ENCODE results near the gene THSD4.

THSD4 gene

DNA sequence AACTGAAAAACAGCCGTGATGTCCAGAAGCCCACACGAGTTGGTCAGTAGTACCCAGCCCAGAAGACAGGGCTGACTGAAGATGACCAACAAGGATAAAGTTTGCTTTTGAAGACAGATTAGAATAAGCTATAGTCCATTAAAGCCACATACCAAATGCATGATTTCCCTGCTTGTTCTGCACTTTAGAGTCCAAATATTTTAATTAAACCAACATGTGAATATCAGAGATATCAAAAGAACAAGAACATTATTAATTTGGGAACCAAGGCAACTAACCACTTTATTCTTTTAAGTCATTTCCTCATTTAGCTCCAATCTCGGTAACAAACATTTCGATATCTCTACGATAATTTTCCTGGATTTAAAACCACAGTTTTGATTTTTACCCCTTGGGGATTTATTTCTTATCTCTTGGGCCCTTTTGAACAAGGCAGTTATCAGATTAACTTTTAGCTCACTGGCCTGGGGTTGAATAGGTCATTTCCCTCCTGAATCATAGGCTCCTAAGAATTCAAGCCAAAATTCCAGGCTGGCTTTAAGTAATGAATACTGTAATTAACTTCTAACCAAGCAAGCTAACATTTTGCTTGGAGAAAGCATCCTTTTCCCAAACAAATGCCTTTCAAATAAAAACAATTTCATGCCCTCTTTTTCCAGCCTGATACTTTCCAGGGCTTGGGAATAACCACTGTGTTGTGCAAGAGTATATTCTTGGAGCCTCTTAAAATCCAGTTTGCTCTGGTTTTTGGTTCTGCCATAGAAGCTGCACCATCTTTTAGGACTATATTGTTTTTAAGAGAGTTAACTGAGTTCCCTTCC, 592.2 kb downstream of the THSD4 start:
- peak overlapping the region in 1 of 2 experiments; percentile 46 for H3K4me3 ChIP-seq (ENCODE audit: insufficient read depth in 1 of 2, low read depth in 1 of 2, low read length in 2 of 2)

DNA sequence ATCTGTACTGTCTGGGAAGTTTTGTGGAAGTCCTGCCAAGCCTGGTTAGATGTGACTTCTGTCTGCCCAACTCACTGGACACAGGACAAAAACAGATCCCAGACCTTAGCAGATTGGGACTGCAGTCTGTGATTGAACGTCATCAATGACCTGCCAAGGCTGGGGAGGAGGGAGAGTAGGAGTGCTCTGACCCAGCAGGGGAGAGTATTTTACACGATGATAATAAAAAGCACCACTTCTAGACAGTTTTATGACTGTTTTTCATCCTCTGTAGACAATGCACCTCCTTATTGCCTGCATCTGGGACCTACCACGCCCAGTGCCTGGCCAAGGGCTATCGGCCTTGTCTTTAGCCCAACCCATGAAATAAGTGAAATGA, 592.8 kb downstream of the THSD4 start:
- peak overlapping the region; percentile 56 for H3K9ac ChIP-seq (ENCODE audit: low read length)
- no peaks in the 10 kb centered on the region for H3K36me3 ChIP-seq (ENCODE audit: control insufficient read depth in 1 of 2, insufficient read depth in 2 of 2, low read depth in 1 of 2, low read length in 2 of 2)
- H4K8ac ChIP-seq (ENCODE audit: low read length), result peak overlapping the region; percentile 53
- no peak overlapping the region for H2AFZ ChIP-seq (ENCODE audit: low read depth, low read length)
- H3K27me3 ChIP-seq (ENCODE audit: control insufficient read depth in 1 of 2, insufficient read depth in 1 of 2, low read length in 2 of 2), result peaks cover 0 to 6% of the 10 kb centered on the region in 2 experiments
- no peak overlapping the region for H3K4me3 ChIP-seq (ENCODE audit: insufficient read depth in 1 of 2, low read depth in 1 of 2, low read length in 2 of 2)
- H3K4ac ChIP-seq (ENCODE audit: low read depth in 1 of 2, low read length in 2 of 2), result no peak overlapping the region
- no peak overlapping the region for H3K14ac ChIP-seq (ENCODE audit: low read length in 2 of 2)
- H3K4me1 ChIP-seq (ENCODE audit: control insufficient read depth, insufficient read depth, low read depth, low read length), result peaks cover 7% of the 10 kb centered on the region
- H3K4me2 ChIP-seq (ENCODE audit: low read length, poor library complexity, severe bottlenecking), result no peak overlapping the region
- WGBS, result 60% methylated on average over 2 of the region's 4 CpGs
- no peak overlapping the region for H2BK15ac ChIP-seq (ENCODE audit: low read depth, poor library complexity, severe bottlenecking)
- peak; percentile 32 for DNase-seq
- H3K9me3 ChIP-seq (ENCODE audit: control insufficient read depth, low read length), result no peaks in the 10 kb centered on the region
- H3K23ac ChIP-seq (ENCODE audit: low read length in 2 of 2), result no peak overlapping the region
- H3K27ac ChIP-seq (ENCODE audit: low read length, poor library complexity, severe bottlenecking), result no peak overlapping the region
- H2BK12ac ChIP-seq (ENCODE audit: low read length in 2 of 2), result no peak overlapping the region
- no peak overlapping the region for H2BK5ac ChIP-seq (ENCODE audit: low read depth, low read length, poor library complexity, severe bottlenecking)
- no peak overlapping the region for H2BK120ac ChIP-seq (ENCODE audit: low read depth, low read length)
- peaks cover 2% of the 10 kb centered on the region for H3K79me1 ChIP-seq (replicated peaks; ENCODE audit: low read length, poor library complexity, severe bottlenecking)
- H2AK5ac ChIP-seq (ENCODE audit: low read length, severe bottlenecking), result no peak overlapping the region
- H3K18ac ChIP-seq (ENCODE audit: low read depth in 1 of 2, low read length in 2 of 2), result no peak overlapping the region
- H4K91ac ChIP-seq (ENCODE audit: low read length), result no peak overlapping the region

More for the DNA sequence above, 592.2 kb downstream of the THSD4 start:
- WGBS, result 74% methylated on average over 5 of the region's 5 CpGs
- Histone ChIP-seq H2BK5ac (ENCODE audit: low read depth, low read length, poor library complexity, severe bottlenecking) (no peak overlapping the region), H3K4me2 (ENCODE audit: low read length, poor library complexity, severe bottlenecking) (no peak overlapping the region), H4K8ac (ENCODE audit: low read length) (no peak overlapping the region), H3K4me1 (ENCODE audit: control insufficient read depth, insufficient read depth, low read depth, low read length) (peaks cover 7% of the 10 kb centered on the region), H2BK15ac (ENCODE audit: low read depth, poor library complexity, severe bottlenecking) (no peak overlapping the region), H2AFZ (ENCODE audit: low read depth, low read length) (no peak overlapping the region), H2BK120ac (ENCODE audit: low read depth, low read length) (no peak overlapping the region), H3K9ac (ENCODE audit: low read length) (peak overlapping the region; percentile 56), H3K27me3 (ENCODE audit: control insufficient read depth in 1 of 2, insufficient read depth in 1 of 2, low read length in 2 of 2) (peaks cover 0 to 6% of the 10 kb centered on the region in 2 experiments), H3K23ac (ENCODE audit: low read length in 2 of 2) (no peak overlapping the region), H3K9me3 (ENCODE audit: control insufficient read depth, low read length) (no peaks in the 10 kb centered on the region), H3K79me1 (replicated peaks; ENCODE audit: low read length, poor library complexity, severe bottlenecking) (peaks cover 2% of the 10 kb centered on the region), H4K91ac (ENCODE audit: low read length) (no peak overlapping the region), H3K27ac (ENCODE audit: low read length, poor library complexity, severe bottlenecking) (no peak overlapping the region), H2AK5ac (ENCODE audit: low read length, severe bottlenecking) (no peak overlapping the region), H3K14ac (ENCODE audit: low read length in 2 of 2) (no peak overlapping the region), H2BK12ac (ENCODE audit: low read length in 2 of 2) (no peak overlapping the region), H3K18ac (ENCODE audit: low read depth in 1 of 2, low read length in 2 of 2) (no peak overlapping the region), H3K36me3 (ENCODE audit: control insufficient read depth in 1 of 2, insufficient read depth in 2 of 2, low read depth in 1 of 2, low read length in 2 of 2) (no peaks in the 10 kb centered on the region), H3K4ac (ENCODE audit: low read depth in 1 of 2, low read length in 2 of 2) (no peak overlapping the region)
- DNase-seq, result peak; percentile 34

DNA sequence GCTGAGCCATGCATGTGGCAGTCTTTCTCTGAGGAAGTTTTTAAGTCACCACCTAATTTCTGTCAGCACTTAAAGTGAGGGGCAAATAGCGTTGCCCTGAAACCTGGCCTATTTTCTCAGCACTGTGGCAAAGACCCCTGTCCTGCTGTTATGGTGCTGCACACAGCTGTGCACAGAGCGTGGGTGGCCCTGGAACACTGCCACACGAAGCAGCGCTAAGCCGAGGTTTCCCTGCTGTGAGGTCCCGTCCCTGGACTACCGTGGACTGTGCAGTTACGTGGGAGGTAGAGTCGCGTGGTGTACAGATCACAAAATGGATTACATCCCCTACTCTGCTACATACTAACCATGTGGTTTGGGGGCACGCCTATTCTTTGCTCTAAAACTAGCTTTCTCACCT, 593.5 kb downstream of the THSD4 start:
- H3K4me3 ChIP-seq (ENCODE audit: insufficient read depth in 1 of 2, low read depth in 1 of 2, low read length in 2 of 2), result no peak overlapping the region
- no peaks in the 10 kb centered on the region for H3K36me3 ChIP-seq (ENCODE audit: control insufficient read depth in 1 of 2, insufficient read depth in 2 of 2, low read depth in 1 of 2, low read length in 2 of 2)
- no peak overlapping the region for H2BK120ac ChIP-seq (ENCODE audit: low read depth, low read length)
- WGBS, result 94% methylated on average over 11 of the region's 11 CpGs
- H3K18ac ChIP-seq (ENCODE audit: low read depth in 1 of 2, low read length in 2 of 2), result no peak overlapping the region
- peaks cover 2% of the 10 kb centered on the region for H3K79me1 ChIP-seq (replicated peaks; ENCODE audit: low read length, poor library complexity, severe bottlenecking)
- H3K27ac ChIP-seq (ENCODE audit: low read length, poor library complexity, severe bottlenecking), result no peak overlapping the region
- no peak overlapping the region for H4K8ac ChIP-seq (ENCODE audit: low read length)
- H3K27me3 ChIP-seq (ENCODE audit: control insufficient read depth in 1 of 2, insufficient read depth in 1 of 2, low read length in 2 of 2), result peaks cover 0 to 6% of the 10 kb centered on the region in 2 experiments
- DNase-seq, result no peak
- no peak overlapping the region for H3K23ac ChIP-seq (ENCODE audit: low read length in 2 of 2)
- H3K4ac ChIP-seq (ENCODE audit: low read depth in 1 of 2, low read length in 2 of 2), result no peak overlapping the region
- no peaks in the 10 kb centered on the region for H3K9me3 ChIP-seq (ENCODE audit: control insufficient read depth, low read length)
- no peak overlapping the region for H2AFZ ChIP-seq (ENCODE audit: low read depth, low read length)
- peak overlapping the region; percentile 43 for H4K91ac ChIP-seq (ENCODE audit: low read length)
- peak overlapping the region in 1 of 2 experiments; percentile 73 for H3K14ac ChIP-seq (ENCODE audit: low read length in 2 of 2)
- H3K4me2 ChIP-seq (ENCODE audit: low read length, poor library complexity, severe bottlenecking), result no peak overlapping the region
- no peak overlapping the region for H2AK5ac ChIP-seq (ENCODE audit: low read length, severe bottlenecking)
- H2BK5ac ChIP-seq (ENCODE audit: low read depth, low read length, poor library complexity, severe bottlenecking), result no peak overlapping the region
- H2BK15ac ChIP-seq (ENCODE audit: low read depth, poor library complexity, severe bottlenecking), result no peak overlapping the region
- H3K9ac ChIP-seq (ENCODE audit: low read length), result no peak overlapping the region
- no peak overlapping the region for H2BK12ac ChIP-seq (ENCODE audit: low read length in 2 of 2)
- H3K4me1 ChIP-seq (ENCODE audit: control insufficient read depth, insufficient read depth, low read depth, low read length), result peaks cover 7% of the 10 kb centered on the region

DNA sequence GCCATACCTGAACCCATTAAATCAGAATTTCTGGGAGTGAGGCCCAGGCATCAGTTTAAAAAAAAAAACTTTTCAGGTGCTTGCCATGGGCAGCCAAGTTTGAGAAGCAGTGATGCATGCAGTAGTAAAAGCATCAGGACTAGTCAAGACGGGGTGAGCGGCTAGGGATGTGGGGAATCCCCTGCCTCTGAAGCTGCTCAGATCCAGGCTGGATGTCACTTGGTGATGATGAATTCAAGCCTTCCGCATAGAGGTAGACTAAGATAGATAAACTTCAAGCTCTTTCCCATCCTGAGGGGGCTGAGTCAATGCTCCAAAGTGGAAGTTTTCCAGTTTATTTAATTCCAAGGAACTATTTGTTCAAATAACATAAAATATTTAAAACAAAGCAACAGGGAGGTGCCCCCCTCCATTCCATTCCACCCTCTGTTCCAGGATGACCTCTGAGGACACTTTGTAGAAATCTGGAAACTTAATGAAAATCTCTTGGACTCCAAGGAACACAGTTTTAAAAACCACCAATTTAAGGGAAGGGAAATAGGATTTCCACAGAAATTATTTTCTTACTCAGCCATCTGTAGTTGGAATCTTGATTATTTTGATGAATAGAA, 594.6 kb downstream of the THSD4 start:
- Histone ChIP-seq H2BK15ac (ENCODE audit: low read depth, poor library complexity, severe bottlenecking) (no peak overlapping the region), H3K4me3 (ENCODE audit: insufficient read depth in 1 of 2, low read depth in 1 of 2, low read length in 2 of 2) (no peak overlapping the region), H3K79me1 (replicated peaks; ENCODE audit: low read length, poor library complexity, severe bottlenecking) (peaks cover 2% of the 10 kb centered on the region), H2BK120ac (ENCODE audit: low read depth, low read length) (no peak overlapping the region), H3K23ac (ENCODE audit: low read length in 2 of 2) (no peak overlapping the region), H3K9ac (ENCODE audit: low read length) (no peak overlapping the region), H2BK5ac (ENCODE audit: low read depth, low read length, poor library complexity, severe bottlenecking) (no peak overlapping the region), H3K4ac (ENCODE audit: low read depth in 1 of 2, low read length in 2 of 2) (no peak overlapping the region), H3K36me3 (ENCODE audit: control insufficient read depth in 1 of 2, insufficient read depth in 2 of 2, low read depth in 1 of 2, low read length in 2 of 2) (no peaks in the 10 kb centered on the region), H3K14ac (ENCODE audit: low read length in 2 of 2) (no peak overlapping the region), H4K8ac (ENCODE audit: low read length) (no peak overlapping the region), H3K4me2 (ENCODE audit: low read length, poor library complexity, severe bottlenecking) (no peak overlapping the region), H2BK12ac (ENCODE audit: low read length in 2 of 2) (no peak overlapping the region), H2AFZ (ENCODE audit: low read depth, low read length) (no peak overlapping the region), H3K27ac (ENCODE audit: low read length, poor library complexity, severe bottlenecking) (no peak overlapping the region), H3K9me3 (ENCODE audit: control insufficient read depth, low read length) (no peaks in the 10 kb centered on the region), H2AK5ac (ENCODE audit: low read length, severe bottlenecking) (no peak overlapping the region), H3K18ac (ENCODE audit: low read depth in 1 of 2, low read length in 2 of 2) (no peak overlapping the region), H4K91ac (ENCODE audit: low read length) (no peak overlapping the region), H3K4me1 (ENCODE audit: control insufficient read depth, insufficient read depth, low read depth, low read length) (peaks cover 7% of the 10 kb centered on the region), H3K27me3 (ENCODE audit: control insufficient read depth in 1 of 2, insufficient read depth in 1 of 2, low read length in 2 of 2) (peaks cover 0 to 6% of the 10 kb centered on the region in 2 experiments)
- WGBS, result 91% methylated on average over 2 of the region's 3 CpGs
- DNase-seq, result no peak
